Upper lobe of left lung (tissue), 6 donors: Measurements from ENCODE around the gene RMDN3. TPM values are rescaled to one million over a fixed set of nuclear protein-coding genes. Genes with fewer than 3 reads are reported as not detected.

Experiments
- ATAC-seq, 2 donors: fragments of 200-7000 bp; cut with Tn5 transposase; one replicate each; pipeline ENCODE4 v1.9.1; 2022; ENCODE audit warnings: mild to moderate bottlenecking in 2 of 2, moderate library complexity in 2 of 2; ENCODE audit not compliant: low FRiP score in 2 of 2
- DNase-seq, 2 donors: peaks; one replicate each; pipeline ENCODE4 v3.0.0-alpha.2; 2019 to 2020
- H3K27ac ChIP-seq, 4 donors: fragments of 200-600 bp; sonication (generic); one replicate each; pipeline ENCODE4 v1.5.1; 2016 to 2019
- H3K27me3 ChIP-seq, 4 donors: fragments of 200-600 bp; sonication (generic); one replicate each; pipeline ENCODE4 v1.5.1; 2017 to 2019
- H3K36me3 ChIP-seq, 4 donors: fragments of 200-600 bp; sonication (generic); one replicate each; pipeline ENCODE4 v1.5.1; 2016 to 2019
- H3K4me1 ChIP-seq, 4 donors: fragments of 200-600 bp; sonication (generic); one replicate each; pipeline ENCODE4 v1.5.1; 2018 to 2019
- H3K4me3 ChIP-seq, 4 donors: fragments of 200-600 bp; sonication (generic); one replicate each; pipeline ENCODE4 v1.5.1; 2017 to 2019; ENCODE audit warnings: mild to moderate bottlenecking in 2 of 4, moderate library complexity in 1 of 4
- H3K9me3 ChIP-seq, 4 donors: fragments of 200-600 bp; sonication (generic); one replicate each; pipeline ENCODE4 v1.5.1; 2018 to 2019
- EP300 ChIP-seq, 4 donors: sonication (generic); formaldehyde crosslinking; IDR thresholded peaks; one replicate each; pipeline ENCODE4 v1.5.1; 2017; ENCODE audit warnings: antibody characterized with exemption in 4 of 4, control low read depth in 2 of 4
- POLR2A ChIP-seq, 4 donors: fragments of 450-650 bp; IDR thresholded peaks; one replicate each; pipeline ENCODE4 v1.5.1; 2016 to 2017; ENCODE audit warnings: antibody characterized with exemption in 4 of 4, mild to moderate bottlenecking in 2 of 4
- POLR2AphosphoS5 ChIP-seq, 2 donors: sonication (generic); formaldehyde crosslinking; IDR thresholded peaks; one replicate each; pipeline ENCODE4 v1.5.1; 2017; ENCODE audit warnings: antibody characterized with exemption in 2 of 2
- WGBS, 2 donors: methylation state at CpG; one replicate each; pipeline ENCODE4 v1.1.5; 2017 to 2018; 5-methylcytosine and 5-hydroxymethylcytosine counted together
- total RNA-seq, 6 donors: library from RNA; depleted of rRNA in 4 of 6; stranded (reverse); fragments of >200 nt in 4 of 6; gene quantifications; one replicate each; pipeline versions ENCODE4 v1.1.0 to v1.2.1, GENCODE V29; 2016 to 2021
- TF ChIP-seq, protein P1 (sequence below), 6 experiments: fragments of 450-650 bp in 4 of 6; fragments of 200-600 bp in 2 of 6; sonication (generic) in 2 of 6; IDR thresholded peaks; one replicate each; pipeline ENCODE4 v1.5.1; 2016 to 2019; ENCODE audit warnings: antibody characterized with exemption in 6 of 6
- donor health status: DM: no; HTN: no; CAD: no; lungs with moderate emphysema.
- donor health status: DM: no; HTN: yes; CAD: no; lungs with severe emphysema.

The RMDN3 gene
- total RNA-seq, 6 donors from 2014 or later = 57.3 to 123 (median 105) TPM

DNA sequence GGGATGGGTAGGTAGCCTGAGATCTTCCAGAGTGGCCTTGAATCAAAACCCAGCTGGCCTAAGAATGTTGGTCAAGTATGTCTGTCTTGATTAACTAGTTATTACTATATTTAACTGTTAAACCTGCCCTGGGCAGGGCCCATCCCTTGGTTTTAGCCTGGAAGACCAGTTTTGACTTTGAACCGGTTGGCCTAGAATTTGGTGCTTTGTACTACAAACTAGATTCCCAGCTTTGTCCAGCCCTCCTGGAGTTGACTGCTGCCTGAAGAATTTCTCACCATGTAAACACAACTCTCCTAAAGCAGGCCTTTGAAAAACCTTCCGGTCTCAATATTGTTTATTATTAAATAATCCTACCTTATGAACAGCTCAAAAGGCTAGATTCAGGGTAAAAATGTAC is 30.8 kb upstream of the RMDN3 start:
- Histone ChIP-seq H3K36me3 (peaks cover 0 to 5% (median 0%) of the 10 kb centered on the region in 4 donors), H3K4me3 (no peak overlapping the region), H3K27ac (peak overlapping the region; percentile 7 to 80 (median 34)), H3K9me3 (no peaks in the 10 kb centered on the region), H3K4me1 (peaks cover 27 to 39% (median 35%) of the 10 kb centered on the region in 4 donors), H3K27me3 (no peaks in the 10 kb centered on the region)
- TF ChIP-seq, protein P1, sequence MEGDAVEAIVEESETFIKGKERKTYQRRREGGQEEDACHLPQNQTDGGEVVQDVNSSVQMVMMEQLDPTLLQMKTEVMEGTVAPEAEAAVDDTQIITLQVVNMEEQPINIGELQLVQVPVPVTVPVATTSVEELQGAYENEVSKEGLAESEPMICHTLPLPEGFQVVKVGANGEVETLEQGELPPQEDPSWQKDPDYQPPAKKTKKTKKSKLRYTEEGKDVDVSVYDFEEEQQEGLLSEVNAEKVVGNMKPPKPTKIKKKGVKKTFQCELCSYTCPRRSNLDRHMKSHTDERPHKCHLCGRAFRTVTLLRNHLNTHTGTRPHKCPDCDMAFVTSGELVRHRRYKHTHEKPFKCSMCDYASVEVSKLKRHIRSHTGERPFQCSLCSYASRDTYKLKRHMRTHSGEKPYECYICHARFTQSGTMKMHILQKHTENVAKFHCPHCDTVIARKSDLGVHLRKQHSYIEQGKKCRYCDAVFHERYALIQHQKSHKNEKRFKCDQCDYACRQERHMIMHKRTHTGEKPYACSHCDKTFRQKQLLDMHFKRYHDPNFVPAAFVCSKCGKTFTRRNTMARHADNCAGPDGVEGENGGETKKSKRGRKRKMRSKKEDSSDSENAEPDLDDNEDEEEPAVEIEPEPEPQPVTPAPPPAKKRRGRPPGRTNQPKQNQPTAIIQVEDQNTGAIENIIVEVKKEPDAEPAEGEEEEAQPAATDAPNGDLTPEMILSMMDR (IDR thresholded peaks at IDR 0.05) = no peak
- TF ChIP-seq POLR2AphosphoS5 (IDR thresholded peaks at IDR 0.05) = no peak
- no peak for TF ChIP-seq EP300 (IDR thresholded peaks at IDR 0.05)
- TF ChIP-seq POLR2A (IDR thresholded peaks at IDR 0.05) = no peak
- 55 to 68% methylated on average over 2 of the region's 2 CpGs for WGBS, 2 donors
- no peak for ATAC-seq
- DNase-seq = no peak

DNA sequence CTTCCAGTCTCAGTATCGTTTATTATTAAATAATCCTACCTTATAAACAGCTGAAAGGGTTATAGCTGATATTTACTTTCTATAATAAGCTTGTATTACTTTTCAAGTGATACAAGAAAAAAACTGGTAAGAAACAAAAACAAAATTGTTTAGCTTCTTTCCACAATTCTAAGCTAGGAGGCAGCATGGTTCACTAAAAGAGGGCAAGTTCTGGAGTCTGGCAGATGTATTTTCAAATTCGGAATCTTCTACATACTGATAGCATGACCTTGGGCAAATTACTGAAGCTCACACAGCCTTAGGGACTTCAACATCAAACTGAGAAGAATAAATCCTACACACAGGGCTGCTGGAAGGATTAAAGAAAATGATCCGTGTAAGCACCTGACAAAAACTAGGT is 30.1 kb upstream of the RMDN3 start:
- Histone ChIP-seq H3K27ac (peak overlapping the region in 3 of 4 donors; percentile 7 to 80 (median 53)), H3K4me3 (no peak overlapping the region), H3K36me3 (peaks cover 0 to under 1% (median 0%) of the 10 kb centered on the region in 4 donors), H3K9me3 (no peaks in the 10 kb centered on the region), H3K4me1 (peaks cover 27 to 39% (median 32%) of the 10 kb centered on the region in 4 donors), H3K27me3 (no peaks in the 10 kb centered on the region)
- 80 to 81% methylated on average over 3 of the region's 3 CpGs for WGBS, 2 donors
- no peak for ATAC-seq
- TF ChIP-seq, protein P1 (IDR thresholded peaks at IDR 0.05) = peak in 1 of 6 experiments; percentile 8
- TF ChIP-seq POLR2AphosphoS5 (IDR thresholded peaks at IDR 0.05) = no peak
- DNase-seq = no peak

DNA sequence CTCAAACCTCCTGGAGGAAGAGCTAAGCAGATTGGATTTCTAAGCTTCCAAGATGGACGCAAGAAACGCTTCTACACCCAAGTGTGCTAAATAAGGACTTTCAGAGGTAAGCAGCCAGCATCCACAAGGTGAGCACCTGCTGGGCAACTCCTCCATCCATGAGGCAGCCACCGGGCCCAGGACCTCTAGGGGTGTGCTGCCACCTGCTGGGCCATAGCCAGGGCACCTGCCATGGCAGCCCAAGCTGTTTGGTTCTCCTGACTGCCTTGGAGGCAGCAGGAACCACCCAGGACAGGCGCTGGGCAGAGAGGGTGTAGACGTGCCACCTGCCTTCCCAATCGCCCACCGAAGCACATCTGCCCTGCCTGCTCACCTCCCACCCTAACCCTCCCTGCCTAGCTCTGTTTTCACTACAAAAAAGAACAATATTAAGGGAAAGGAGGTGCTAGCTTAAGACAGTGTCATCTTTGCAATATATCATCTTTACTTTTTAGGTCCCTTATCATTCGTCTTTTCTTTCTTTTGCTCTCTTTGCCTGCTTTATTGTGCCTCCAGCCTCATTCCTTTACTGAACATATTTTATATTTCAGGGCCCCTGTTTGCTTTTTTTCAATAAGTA is 27.7 kb upstream of the RMDN3 start:
- Histone ChIP-seq H3K27ac (no peak overlapping the region), H3K9me3 (no peaks in the 10 kb centered on the region), H3K4me1 (peaks cover 9 to 16% (median 14%) of the 10 kb centered on the region in 4 donors), H3K4me3 (no peak overlapping the region), H3K36me3 (peaks cover 10 to 25% (median 15%) of the 10 kb centered on the region in 4 donors), H3K27me3 (no peaks in the 10 kb centered on the region)
- ATAC-seq (peak; percentile 72 to 92), DNase-seq (peak; percentile 70 to 89)
- 65 to 76% methylated on average over 7 to 8 of the region's 8 CpGs for WGBS, 2 donors
- TF ChIP-seq POLR2AphosphoS5 (IDR thresholded peaks at IDR 0.05) = no peak
- TF ChIP-seq, protein P1 (IDR thresholded peaks at IDR 0.05) = peak; percentile 50 to 87 (median 66)

DNA sequence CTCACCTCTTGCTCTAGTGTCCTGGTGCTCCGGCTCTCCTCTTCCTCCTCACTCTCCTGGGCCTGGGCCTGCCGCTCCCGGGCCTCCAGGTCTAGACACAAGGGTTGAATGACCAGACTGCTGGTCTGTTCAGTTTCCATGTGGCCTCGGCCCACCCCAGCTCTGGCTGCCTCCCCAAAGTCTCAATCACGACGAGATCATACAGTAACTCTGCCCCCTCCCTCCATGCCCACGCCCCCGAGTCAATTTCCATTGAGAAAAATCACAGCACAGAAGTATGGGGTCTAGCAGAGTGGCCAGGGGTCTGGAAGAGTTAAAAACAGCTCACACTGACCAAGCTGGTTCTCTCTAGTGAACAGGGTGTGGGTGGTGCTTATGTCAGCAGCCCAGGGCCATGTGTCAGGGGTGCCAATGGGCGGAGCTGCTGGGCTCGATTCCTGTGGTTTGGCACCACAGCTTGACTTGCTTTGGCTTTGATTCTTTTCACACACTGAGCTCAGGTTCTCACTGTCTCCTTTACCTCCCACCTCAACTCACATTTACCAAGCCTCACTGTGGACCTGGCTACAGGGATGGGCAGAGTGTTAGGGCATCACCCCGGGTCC is 21.6 kb upstream of the RMDN3 start:
- Histone ChIP-seq H3K4me3 (no peak overlapping the region), H3K9me3 (no peaks in the 10 kb centered on the region), H3K27ac (peak overlapping the region in 2 of 4 donors; percentile 58 to 70), H3K27me3 (no peaks in the 10 kb centered on the region), H3K36me3 (peaks cover 15 to 80% (median 63%) of the 10 kb centered on the region in 4 donors), H3K4me1 (peaks cover 0 to 12% (median 5%) of the 10 kb centered on the region in 4 donors)
- ATAC-seq (peak; percentile 59 to 87), DNase-seq (peak; percentile 44 to 90)
- WGBS, 2 donors = 70 to 79% methylated on average over 11 of the region's 11 CpGs
- no peak for TF ChIP-seq EP300 (IDR thresholded peaks at IDR 0.05)
- TF ChIP-seq POLR2A (IDR thresholded peaks at IDR 0.05) = no peak
- TF ChIP-seq POLR2AphosphoS5 (IDR thresholded peaks at IDR 0.05) = no peak
- TF ChIP-seq, protein P1 (IDR thresholded peaks at IDR 0.05) = no peak
